Ishikawa (cell line): ENCODE results near the gene CD200R1.

ENCODE experiments used
- EGR1 ChIP-seq: IDR thresholded peaks from 2 replicates; pipeline ENCODE4 v1.6.1; 2012
- EP300 ChIP-seq: IDR thresholded peaks from 2 replicates; pipeline ENCODE4 v1.6.1; 2012; ENCODE audit warnings: borderline replicate concordance
- FOXM1 ChIP-seq: IDR thresholded peaks from 2 replicates; pipeline ENCODE4 v1.6.1; 2012; ENCODE audit warnings: low read depth, borderline replicate concordance
- NFIC ChIP-seq: IDR thresholded peaks from 2 replicates; pipeline ENCODE4 v1.6.1; 2012
- RAD21 ChIP-seq: IDR thresholded peaks from 2 replicates; pipeline ENCODE4 v1.6.1; 2012; ENCODE audit warnings: low read depth
- TAF1 ChIP-seq: IDR thresholded peaks from 2 replicates; pipeline ENCODE4 v1.6.1; 2012; ENCODE audit warnings: low read depth, mild to moderate bottlenecking
- YY1 ChIP-seq: IDR thresholded peaks from 2 replicates; pipeline ENCODE4 v1.6.1; 2012; ENCODE audit warnings: low read depth
- TF ChIP-seq, protein P1 (sequence below): IDR thresholded peaks from 2 replicates; pipeline ENCODE4 v1.6.1; 2012
- TF ChIP-seq, protein P2 (sequence below): IDR thresholded peaks from 2 replicates; pipeline ENCODE4 v1.6.1; 2012
- TF ChIP-seq, protein P3 (sequence below): IDR thresholded peaks from 2 replicates; pipeline ENCODE4 v1.6.1; 2012; ENCODE audit warnings: low read depth, mild to moderate bottlenecking

DNA sequence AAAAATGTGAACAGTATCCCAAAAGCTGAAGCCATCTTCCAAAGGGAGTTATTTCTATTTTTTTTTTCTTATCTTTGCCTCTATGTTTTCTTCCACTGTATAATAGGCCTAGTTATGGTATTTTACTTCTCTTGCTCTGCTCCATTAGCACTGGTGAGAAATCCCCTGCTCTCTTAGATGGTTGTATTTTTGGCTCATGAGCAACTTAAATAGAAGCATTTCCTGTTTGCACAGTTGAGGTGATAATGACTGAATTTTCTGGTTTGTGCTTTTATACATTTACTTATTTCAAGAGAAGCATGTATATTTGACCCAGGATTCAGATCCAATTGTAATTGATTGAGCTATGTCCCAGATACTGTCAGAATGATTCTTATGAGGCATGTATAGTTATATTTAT lies 66.7 kb downstream of the CD200R1 start:
- TF ChIP-seq, protein P1, sequence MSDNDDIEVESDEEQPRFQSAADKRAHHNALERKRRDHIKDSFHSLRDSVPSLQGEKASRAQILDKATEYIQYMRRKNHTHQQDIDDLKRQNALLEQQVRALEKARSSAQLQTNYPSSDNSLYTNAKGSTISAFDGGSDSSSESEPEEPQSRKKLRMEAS, result no peak
- TF ChIP-seq, protein P2, sequence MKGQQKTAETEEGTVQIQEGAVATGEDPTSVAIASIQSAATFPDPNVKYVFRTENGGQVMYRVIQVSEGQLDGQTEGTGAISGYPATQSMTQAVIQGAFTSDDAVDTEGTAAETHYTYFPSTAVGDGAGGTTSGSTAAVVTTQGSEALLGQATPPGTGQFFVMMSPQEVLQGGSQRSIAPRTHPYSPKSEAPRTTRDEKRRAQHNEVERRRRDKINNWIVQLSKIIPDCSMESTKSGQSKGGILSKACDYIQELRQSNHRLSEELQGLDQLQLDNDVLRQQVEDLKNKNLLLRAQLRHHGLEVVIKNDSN, result no peak
- TF ChIP-seq EGR1 (no peak), EP300 (no peak), RAD21 (no peak), TAF1 (no peak), FOXM1 (no peak), NFIC (no peak), YY1 (no peak)
- TF ChIP-seq, protein P3, sequence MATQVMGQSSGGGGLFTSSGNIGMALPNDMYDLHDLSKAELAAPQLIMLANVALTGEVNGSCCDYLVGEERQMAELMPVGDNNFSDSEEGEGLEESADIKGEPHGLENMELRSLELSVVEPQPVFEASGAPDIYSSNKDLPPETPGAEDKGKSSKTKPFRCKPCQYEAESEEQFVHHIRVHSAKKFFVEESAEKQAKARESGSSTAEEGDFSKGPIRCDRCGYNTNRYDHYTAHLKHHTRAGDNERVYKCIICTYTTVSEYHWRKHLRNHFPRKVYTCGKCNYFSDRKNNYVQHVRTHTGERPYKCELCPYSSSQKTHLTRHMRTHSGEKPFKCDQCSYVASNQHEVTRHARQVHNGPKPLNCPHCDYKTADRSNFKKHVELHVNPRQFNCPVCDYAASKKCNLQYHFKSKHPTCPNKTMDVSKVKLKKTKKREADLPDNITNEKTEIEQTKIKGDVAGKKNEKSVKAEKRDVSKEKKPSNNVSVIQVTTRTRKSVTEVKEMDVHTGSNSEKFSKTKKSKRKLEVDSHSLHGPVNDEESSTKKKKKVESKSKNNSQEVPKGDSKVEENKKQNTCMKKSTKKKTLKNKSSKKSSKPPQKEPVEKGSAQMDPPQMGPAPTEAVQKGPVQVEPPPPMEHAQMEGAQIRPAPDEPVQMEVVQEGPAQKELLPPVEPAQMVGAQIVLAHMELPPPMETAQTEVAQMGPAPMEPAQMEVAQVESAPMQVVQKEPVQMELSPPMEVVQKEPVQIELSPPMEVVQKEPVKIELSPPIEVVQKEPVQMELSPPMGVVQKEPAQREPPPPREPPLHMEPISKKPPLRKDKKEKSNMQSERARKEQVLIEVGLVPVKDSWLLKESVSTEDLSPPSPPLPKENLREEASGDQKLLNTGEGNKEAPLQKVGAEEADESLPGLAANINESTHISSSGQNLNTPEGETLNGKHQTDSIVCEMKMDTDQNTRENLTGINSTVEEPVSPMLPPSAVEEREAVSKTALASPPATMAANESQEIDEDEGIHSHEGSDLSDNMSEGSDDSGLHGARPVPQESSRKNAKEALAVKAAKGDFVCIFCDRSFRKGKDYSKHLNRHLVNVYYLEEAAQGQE, result no peak
